GM21367 (cell line): ENCODE measurements around the gene WDR33.

Source experiments
- ATAC-seq: cut with Tn5 transposase; IDR thresholded peaks from one replicate; pipeline ENCODE4 v1.9.1; 2021; ENCODE audit not compliant: unreplicated experiment

The WDR33 gene

GRCh38 chr2:127658641-127659407, 152.1 kb downstream of the WDR33 start:
- ATAC-seq: no peak

- ATAC-seq: no peak
Measured at GRCh38 chr2:127658146-127658545, 152.8 kb downstream of the WDR33 start.

GRCh38 chr2:127657232-127657595, 153.8 kb downstream of the WDR33 start:
- ATAC-seq: no peak

- ATAC-seq: no peak
Measured at GRCh38 chr2:127656569-127657231, 154.3 kb downstream of the WDR33 start.

GRCh38 chr2:127655209-127656073, 155.5 kb downstream of the WDR33 start:
- no peak for ATAC-seq

- ATAC-seq: no peak
Measured at GRCh38 chr2:127654838-127655175, 156.2 kb downstream of the WDR33 start.

- no peak for ATAC-seq
Measured at GRCh38 chr2:127654084-127654837, 156.7 kb downstream of the WDR33 start.

- no peak for ATAC-seq
Measured at GRCh38 chr2:127653421-127654083, 157.4 kb downstream of the WDR33 start.

- ATAC-seq: no peak
Measured at GRCh38 chr2:127652786-127653357, 158.1 kb downstream of the WDR33 start.

GRCh38 chr2:127651971-127652550, 158.9 kb downstream of the WDR33 start:
- no peak for ATAC-seq

- no peak for ATAC-seq
Measured at GRCh38 chr2:127651381-127651809, 159.6 kb downstream of the WDR33 start.
